RKO (cell line): Measurements from ENCODE around the gene COG4.
"Not testable (repeated sequence)": the region's sequence is repeated elsewhere in the genome, so short reads cannot be mapped to it uniquely, and the experiment has no call there.

Experiments
- DNase-seq: peaks from one replicate; pipeline ENCODE4 v3.0.0-alpha.2; 2016; ENCODE audit warnings: low spot score

COG4 gene

DNA sequence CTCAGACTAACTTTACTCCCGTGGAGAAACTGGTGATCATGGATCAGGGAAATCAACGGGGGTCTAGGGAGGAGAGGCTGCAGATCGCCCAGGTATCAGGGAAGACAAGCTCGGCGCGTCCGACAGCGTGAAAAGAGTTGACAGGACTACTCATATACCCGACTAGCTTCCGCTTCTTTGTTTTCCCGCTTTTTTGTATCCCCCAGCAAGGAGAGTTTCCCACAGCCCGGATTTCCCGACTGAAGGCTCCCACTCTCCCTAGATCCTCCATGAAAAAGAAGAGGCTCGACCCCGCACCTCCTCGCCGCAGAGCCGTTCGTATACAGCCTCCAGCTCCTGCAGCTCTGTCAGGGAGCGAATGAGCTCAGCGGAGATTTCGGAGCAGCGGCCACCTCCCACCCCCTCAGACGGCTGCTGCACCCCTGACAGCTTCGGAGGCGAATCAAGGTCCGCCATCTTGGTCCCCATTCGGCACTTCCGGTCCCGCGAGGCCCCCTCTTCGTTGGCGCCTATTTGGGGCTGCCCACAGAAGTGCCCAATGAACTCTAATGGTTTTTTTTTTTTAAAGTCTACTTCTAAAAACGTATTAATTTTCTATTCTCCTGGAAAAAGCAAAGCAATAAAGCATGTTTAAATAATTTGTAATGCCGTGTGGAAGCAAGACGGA is at the start of gene COG4:
Gene COG4 (minus strand): TSS at position 479 of the 667 bp plus-strand sequence. CDS start 11 bp downstream, at position 468.
- peak; percentile 88 for DNase-seq

DNA sequence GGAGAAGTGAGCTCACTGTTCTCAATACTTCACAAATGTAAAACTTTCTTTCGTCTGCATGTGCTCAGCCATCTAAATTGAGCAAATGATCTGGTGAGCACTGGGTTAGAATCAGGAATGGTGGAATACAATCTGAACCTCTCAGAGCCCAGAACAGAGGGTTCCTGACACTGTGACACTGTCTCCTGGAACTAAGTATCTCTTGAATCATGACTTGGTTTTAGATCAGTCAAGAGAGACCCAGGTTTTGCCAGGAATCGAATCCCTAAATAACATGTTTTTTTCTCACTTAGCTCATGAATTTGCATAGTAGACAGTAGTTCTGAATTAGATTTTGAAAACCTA is 49.5 kb upstream of the COG4 start:
- no peak for DNase-seq

DNA sequence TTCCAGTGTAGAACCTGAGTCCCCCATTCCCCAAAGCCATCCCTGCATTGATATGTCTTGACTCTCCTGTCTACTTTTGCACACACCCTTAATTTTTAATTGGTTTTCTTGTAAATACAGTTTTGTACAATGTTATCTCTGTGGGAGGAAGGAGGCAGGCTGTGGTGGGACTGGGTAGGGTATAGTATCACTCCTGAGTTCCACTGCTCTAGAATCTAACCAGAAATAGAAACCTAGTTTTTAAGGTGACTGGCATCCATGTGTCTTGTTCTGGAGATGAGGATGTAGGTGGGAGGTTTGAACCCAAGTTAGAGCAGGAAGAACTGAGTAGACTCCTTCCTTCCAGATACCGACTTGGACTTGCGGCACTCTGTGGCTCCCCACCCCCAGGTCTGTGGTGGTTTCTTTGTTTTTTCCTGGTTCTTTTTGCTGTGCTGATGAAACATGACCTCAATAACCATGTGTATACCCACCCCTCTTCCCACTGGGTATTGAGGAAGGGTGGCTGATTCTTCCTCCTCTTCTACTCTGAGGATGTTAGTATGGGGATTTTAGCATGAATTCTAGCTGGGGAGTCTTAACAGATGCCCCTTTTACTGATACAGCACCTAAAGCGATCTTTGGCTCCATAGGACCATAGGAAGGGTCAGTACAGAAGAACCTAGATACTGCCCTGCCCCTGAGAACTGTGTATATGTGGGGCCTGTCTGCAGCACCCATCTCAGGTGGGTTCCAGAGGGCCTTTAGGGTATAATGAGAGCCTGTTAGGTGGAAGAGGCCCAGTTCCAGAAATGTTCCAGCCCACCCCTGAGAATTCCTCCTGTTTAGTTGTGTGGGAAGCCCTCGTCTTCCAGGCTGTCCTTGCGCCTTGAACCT is 48.9 kb upstream of the COG4 start:
- DNase-seq: no peak

DNA sequence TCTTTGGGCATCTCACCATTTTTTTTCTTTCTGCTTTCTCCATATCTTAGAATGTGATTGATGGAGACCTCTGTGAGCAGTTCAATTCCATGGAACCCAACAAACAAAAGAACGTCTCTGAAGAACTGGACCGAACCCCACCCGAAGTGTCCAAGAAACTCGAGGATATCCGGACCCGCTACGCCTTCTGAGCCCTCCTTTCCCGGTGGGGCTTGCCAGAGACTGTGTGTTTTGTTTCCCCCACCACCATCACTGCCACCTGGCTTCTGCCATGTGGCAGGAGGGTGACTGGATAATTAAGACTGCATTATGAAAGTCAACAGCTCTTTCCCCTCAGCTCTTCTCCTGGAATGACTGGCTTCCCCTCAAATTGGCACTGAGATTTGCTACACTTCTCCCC is 48.3 kb upstream of the COG4 start:
- no peak for DNase-seq

DNA sequence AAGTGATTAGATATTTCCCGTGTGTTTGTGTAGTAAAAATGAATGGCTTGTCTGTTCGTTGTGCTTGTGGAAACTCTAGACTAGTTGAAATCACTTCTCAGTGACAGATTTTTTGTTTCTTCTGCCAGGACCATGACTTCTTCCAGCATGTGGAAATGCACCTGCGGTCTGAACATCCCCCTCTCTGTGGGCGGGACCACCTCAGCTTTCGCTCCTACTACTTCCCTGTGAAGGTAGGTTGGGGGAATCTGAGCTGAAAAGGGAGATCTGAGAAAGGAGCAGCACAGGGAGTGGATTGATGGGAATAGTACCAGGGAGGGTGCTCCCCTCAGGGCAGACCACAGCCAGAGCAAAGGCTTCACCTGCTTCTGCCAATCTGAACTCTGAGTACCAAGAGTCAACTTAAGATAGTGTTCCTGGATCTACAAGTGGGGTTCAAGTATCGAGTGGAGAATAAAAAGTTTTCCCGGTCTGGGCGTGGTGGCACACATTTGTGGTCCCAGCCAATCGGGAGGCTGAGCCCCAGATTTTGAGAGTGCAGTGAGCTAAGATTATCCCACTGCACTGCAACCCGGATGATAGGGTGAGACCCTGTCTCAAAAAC is 47.7 kb upstream of the COG4 start:
- DNase-seq: no peak

DNA sequence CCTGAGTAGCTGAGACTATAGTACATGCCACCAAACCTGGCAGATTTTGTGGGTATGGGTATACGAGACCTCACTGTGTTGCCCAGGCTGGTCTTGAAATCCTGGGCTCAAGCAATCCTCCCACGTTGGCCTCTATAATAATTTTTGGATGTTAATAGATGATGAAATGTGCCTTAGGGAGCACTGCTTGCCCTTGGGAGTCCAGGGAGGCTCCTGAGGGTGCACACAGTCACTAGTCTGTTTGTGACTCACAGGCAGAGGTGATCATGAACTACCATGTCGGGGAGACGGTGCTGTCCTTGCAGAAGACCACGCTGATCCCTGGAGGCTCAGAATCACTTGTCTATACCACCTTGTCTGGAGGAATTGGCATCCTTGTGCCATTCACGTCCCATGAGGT is 46.4 kb upstream of the COG4 start:
- DNase-seq: no peak

DNA sequence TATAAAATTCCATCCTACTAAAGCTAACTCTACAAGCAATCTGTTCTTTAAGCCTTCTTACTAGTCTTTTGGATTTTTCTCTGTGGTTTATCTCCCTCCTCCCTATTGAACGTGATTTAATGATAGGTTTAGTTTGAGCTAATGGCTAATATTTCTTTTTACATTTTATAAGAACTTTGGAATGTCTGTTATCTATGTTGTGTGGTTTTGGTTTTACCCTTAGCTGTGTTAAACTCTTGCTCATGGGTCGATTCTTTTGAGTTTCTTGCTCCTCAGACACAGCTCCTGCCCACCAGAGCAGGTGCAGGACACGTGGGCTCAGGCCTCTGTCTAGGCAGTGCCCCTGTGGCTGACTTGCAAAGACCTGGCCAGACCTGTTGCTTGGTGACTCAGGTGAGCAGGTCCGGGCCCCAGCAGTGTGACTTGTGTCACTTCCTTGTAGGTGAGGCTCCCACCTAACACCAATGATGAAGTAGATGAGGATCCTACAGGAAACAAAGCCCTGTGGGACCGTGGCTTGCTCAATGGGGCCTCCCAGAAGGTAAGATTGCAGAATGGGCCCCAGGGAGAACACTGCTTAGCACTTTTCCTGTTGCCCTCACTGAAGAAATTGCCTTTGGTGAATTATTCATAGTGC is 45.4 kb upstream of the COG4 start:
- DNase-seq: no peak

DNA sequence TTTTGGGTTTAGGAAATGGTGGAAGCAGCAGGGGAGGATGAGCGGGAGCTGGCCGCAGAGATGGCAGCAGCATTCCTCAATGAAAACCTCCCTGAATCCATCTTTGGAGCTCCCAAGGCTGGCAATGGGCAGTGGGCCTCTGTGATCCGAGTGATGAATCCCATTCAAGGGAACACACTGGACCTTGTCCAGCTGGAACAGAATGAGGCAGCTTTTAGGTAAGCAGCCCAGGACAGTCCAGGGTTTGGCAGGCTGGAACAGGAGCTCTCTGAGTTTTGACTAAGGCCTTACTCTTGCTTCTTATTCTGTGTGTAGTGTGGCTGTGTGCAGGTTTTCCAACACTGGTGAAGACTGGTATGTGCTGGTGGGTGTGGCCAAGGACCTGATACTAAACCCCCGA is 41.7 kb upstream of the COG4 start:
- no peak for DNase-seq

DNA sequence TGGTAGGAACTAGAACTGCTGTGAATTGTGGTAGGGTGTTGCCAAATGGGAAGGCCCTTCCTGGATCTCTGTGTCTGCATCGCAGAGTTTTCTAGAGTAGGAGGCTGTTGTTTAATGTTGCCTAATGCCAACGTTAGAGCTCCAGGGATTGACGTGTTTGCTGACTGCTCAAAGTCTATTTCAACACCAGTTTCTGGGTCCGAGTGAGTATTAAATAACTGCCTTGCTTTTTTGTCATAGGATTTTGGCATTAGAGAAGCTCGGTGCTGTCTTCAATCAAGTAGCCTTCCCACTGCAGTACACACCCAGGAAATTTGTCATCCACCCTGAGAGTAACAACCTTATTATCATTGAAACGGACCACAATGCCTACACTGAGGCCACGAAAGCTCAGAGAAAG is 40.3 kb upstream of the COG4 start:
- no peak for DNase-seq

DNA sequence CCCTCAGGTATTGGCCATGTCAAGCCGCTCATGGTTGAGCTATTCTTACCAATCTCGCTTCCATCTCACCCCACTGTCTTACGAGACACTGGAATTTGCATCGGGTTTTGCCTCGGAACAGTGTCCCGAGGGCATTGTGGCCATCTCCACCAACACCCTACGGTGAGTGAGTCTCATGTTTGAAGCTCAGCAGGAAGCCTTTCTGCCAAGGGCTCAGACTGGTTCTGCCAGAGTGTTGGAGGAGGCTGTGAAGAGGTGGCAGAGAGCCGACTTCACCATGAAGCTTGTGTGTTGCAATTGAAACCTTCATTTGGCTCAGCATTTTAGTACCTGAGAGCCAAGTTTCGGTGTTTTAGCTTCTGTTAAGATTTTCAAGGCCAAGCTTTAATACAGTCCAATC is 38.3 kb upstream of the COG4 start:
- no peak for DNase-seq

DNA sequence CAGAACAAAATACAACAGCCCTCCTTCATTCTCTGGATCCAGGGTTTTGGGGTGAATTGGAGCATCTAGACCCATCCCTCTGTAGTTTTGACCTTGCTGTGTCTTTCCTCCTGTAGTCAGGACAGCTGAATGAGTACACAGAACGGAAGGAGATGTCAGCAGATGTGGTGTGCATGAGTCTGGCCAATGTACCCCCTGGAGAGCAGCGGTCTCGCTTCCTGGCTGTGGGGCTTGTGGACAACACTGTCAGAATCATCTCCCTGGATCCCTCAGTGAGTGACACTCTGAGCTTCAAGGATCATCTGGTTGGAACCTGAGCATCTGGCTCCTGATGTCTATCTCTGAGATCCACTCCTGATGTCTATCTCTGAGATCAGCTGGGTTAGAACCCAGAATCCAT is 32.7 kb upstream of the COG4 start:
- no peak for DNase-seq

DNA sequence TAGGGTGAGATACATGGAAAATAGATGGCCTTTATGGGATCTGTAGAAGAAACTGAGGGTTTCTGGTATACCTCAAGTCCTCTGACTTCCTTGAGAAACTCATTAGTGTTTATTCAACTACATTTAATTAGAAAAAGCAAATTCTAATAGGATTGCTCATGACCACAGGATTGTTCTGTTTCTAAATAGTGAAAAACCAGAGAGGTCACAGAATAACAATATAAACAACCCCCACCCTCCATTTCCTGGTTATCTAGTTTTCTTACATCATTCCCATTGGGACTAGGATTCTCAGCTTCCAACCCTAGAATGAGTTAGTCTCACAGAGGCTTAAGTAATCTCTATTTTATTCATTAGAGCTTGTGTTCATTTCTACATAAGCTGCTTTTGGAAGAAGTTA is 30.3 kb upstream of the COG4 start:
- DNase-seq: no peak

DNA sequence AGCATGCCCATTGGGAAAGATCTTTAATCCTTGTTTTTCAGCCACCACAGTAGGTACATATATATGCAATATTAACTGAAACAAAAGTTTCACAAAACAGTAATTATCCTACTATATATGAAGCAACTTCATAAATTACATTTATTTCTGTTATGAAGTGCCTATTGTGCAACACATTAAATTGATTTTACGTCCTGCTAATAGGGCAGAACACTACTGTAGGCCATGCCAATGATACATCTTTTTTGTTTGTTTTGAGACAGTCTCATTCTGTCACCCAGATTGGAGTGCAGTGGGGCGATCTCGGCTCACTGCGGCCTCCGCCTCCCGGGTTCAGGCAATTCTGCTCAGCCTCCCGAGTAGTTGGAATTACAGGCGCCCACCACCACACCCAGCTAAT is 29.3 kb upstream of the COG4 start:
- no peak for DNase-seq

DNA sequence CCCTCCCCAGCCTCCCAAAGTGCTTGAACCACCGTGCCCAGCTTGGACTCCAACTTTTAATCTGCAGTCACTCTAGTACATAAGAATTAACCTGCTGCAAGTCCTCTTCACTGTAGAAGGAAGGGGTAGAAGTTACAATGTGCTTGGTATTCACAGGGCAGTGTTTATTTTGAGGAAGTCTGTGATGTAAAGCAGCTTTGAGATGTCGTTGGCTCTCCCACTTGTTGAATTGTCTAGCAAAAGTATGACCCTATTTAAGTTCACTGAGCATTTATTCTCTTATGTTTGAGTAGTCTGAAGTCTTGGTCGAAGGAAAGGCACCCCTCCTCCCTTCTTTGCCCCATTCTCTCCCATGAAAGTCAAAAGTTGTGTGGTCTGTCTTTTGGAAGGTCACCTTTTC is 28.4 kb upstream of the COG4 start:
- DNase-seq: no peak

DNA sequence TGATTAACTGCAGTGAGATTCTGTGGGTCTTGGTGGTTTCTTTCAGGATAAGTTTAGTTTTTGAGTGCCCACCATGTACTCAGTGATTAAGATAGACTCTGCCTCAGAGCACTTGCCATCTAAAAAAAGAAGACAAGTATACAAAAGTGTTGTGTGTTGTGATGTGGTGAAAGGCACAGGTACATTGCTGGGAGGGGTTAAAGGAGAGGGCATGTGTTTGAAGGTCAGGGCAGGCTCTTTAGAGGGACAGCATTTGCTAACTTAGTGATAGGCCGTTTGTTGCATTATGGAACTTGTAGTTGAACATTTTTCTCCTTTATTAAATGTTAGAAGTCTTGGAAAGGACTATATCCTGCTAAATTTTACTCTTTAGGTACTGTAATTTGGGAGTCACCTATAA is 26.7 kb upstream of the COG4 start:
- DNase-seq: no peak

DNA sequence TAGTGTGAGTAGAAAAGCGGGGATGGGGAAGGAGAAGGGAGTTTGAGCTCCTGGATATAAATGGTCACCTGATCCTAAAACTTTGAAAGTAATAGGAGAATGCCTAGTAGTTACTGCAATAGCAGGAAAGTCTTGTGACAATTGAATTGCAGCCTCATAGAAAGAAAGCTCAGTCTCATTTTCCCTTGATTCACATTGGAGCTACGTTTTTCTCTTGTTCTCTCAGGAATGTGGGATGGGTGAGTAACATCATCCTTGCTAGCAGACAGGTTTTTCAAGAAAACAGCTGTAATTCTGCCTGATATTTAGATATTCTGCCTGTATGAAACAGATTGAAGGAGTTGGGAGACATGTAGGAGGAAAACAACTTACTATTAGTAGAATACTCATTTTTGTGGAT is 25.6 kb upstream of the COG4 start:
- no peak for DNase-seq

DNA sequence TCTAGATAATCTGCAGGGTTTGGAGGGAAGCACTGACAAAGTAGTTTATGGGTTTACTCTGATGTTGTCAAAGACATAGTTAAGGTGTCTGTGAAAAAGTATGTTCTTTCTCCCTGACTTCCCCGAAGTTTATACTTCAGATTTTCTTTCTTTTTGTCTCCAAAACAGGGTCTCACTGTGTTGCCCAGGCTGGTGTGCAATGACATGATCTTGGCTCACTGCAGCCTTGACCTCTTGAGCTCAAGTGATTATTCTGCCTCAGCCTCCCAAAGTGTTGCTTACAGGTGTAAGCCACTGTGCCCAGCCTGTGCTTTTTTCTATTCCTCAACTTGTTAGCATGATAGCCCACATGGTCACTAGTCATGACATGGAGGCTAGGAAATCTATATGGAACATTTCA is 21.2 kb upstream of the COG4 start:
- no peak for DNase-seq

DNA sequence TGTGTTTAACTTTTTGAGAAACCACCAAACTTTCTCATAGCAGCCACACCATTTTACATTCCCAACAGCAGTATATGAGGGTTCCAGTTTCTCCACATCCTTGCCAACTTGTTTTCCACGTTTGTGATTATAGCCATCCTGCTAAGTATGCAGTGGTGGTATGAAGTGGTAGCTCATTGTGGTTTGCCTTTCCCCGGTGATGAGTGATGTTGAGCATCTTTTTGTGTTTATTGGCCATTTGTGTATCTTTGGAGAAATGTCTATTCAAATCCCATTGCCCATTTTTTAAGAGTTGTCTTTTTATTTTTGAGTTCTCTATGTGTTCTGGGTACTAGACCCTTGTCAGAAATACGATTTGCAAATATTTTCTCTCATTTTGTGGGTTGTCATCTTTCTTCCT is 17.6 kb upstream of the COG4 start:
- DNase-seq: no peak

DNA sequence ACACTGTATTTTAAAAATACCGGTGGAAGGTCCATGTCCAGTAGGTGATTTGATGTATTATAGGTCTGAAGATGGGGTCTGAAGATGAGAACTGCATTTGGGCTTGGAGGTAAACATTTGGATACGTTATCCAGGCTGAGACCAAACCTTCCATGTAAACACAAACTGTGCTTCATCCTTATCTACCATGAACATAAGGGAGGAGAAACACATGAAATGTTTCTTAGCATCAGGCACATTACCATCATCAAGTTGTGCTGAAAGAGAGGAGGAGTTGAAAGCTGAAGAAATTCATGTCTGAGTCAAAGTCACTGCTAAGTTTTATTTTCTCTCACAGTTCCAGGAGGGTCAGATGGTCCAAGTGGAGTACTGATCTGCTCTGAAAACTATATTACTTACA is 11.6 kb upstream of the COG4 start:
- DNase-seq: no peak

DNA sequence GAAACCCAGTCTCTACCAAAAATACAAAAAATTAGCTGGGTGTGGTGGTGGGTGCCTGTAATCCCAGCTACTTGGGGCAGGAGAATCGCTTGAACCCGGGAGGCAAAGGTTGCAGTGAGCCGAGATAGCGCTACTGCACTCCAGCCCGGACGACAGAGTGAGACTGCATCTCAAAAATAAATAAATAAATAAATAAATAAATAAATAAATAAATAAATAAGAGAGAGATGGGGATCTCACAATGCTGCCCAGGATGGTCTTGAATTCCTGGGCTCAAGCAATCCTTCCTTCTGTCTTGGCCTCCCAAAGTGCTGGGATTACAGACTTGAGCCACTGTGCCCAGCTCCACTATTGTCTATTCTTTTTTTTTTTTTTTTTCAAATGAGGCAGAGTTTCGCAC is 6.6 kb upstream of the COG4 start:
- DNase-seq: not testable (repeated sequence)

DNA sequence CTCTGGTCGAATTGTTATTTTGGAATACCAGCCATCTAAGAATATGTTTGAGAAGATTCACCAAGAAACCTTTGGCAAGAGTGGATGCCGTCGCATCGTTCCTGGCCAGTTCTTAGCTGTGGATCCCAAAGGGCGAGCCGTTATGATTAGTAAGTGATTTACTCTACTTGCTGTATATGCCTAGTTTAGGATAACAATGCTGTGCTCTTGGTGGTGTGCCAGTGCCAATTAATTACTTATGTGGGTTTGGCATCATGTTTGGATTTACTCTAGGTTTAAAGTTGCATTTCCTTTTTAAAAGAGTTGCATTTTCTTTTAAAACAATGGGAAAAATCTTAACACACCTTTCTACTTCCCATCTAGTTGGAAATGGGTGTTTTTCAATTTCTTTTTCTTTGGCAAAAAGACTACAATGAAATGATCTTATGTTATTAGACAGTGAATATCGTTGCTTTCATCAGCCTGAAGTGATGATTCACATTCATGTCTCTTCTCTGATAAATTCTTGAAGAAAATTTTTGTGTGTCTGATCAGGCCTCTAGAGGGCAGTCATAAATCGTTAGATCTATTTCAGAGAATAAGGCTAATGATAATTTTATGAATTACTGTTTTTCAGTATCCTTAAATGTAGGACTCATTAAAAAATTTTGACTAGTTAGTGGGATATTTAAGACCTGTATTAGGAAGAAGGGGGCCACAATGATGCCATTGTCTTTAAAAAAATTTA is 5.9 kb upstream of the COG4 start:
- DNase-seq: peak; percentile 82

DNA sequence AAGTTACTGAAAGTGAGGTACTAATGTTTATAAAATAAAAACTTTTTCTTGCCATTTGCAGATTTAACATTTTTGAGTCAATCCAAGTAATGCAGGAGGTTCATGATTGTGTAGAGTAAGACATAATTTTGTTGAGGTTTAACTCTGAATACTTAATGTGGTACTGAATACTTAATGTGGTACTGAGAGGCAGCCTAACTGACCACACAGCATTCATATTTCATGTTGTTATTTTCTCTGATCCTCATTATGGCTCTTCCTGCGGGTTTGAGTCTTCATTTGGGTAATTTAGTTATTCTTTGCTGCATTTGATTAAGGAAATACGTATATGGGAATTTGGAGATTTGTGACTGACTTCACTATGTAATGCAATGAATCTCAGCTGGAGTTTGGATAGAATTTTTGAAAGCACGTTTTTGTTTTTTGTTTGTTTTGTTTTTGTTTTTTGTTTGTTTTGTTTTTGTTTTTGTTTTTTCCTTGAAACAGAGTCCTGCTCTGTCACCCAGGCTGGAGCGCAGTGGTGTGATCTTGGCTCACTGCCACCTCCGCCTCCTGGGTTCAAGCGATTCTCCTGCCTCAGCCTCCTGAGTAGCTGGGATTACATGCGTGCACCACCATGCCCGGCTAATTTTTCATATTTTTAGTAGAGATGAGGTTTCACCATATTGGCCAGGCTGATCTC is 4.1 kb upstream of the COG4 start:
- DNase-seq: no peak
